IPS-20b (cell line): ENCODE data around the gene CCSER2.
"Not testable (repeated sequence)": the region's sequence is repeated elsewhere in the genome, so short reads cannot be mapped to it uniquely, and the experiment has no call there.

ENCODE experiments used
- H3K27ac ChIP-seq: one replicate; pipeline ENCODE4 v1.5.1; 2013; ENCODE audit warnings: low read length
- H3K27me3 ChIP-seq: 2 replicates; pipeline ENCODE4 v1.6.1; 2013; ENCODE audit warnings: mild to moderate bottlenecking, low read length, inconsistent platforms; ENCODE audit not compliant: insufficient read depth
- H3K36me3 ChIP-seq: 2 replicates; pipeline ENCODE4 v1.6.1; 2013; ENCODE audit warnings: low read depth, mild to moderate bottlenecking, inconsistent platforms, low read length, moderate library complexity; ENCODE audit not compliant: insufficient read depth
- H3K4me1 ChIP-seq: 2 replicates; pipeline ENCODE4 v1.6.1; 2013; ENCODE audit warnings: mild to moderate bottlenecking, control low read depth, inconsistent platforms, low read length, moderate library complexity; ENCODE audit not compliant: insufficient read depth
- H3K4me3 ChIP-seq: 2 replicates; pipeline ENCODE4 v1.5.1; 2013; ENCODE audit warnings: mild to moderate bottlenecking, low read length, inconsistent platforms
- H3K9ac ChIP-seq: 2 replicates; pipeline ENCODE4 v1.6.1; 2013; ENCODE audit warnings: low read depth, mild to moderate bottlenecking, inconsistent platforms, low read length, moderate library complexity
- H3K9me3 ChIP-seq: 2 replicates; pipeline ENCODE4 v1.6.1; 2013; ENCODE audit warnings: mild to moderate bottlenecking, low read depth, low read length, inconsistent platforms; ENCODE audit not compliant: insufficient read depth

Gene CCSER2

DNA sequence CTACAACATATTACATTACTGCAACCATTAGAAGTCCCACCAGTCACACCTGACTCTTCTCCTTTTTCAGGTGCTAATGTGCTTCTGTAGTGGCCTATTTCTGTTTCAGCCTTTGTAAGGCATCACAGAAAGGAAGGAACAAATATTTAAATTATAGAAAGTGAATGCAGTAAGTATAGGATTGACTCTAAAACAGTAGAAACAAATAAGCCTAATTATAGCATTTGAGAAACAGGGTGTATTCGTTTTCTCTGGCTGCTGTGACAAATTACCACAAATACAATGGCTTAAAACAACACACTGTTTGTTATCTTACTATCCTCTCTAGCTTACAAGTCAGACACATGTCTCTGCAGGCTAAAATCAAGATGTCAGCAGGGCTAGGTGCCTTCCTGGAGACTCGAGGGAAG lies 69.4 kb downstream of the CCSER2 start:
- Histone ChIP-seq H3K4me1 (no peaks in the 10 kb centered on the region; the same call in 1 of the 2 replicates), H3K4me3 (no peak overlapping the region), H3K27ac (no peak overlapping the region), H3K27me3 (no peaks in the 10 kb centered on the region), H3K9me3 (peaks cover 5% of the 10 kb centered on the region; the same call in 1 of the 2 replicates), H3K36me3 (no peaks in the 10 kb centered on the region), H3K9ac (no peak overlapping the region)

DNA sequence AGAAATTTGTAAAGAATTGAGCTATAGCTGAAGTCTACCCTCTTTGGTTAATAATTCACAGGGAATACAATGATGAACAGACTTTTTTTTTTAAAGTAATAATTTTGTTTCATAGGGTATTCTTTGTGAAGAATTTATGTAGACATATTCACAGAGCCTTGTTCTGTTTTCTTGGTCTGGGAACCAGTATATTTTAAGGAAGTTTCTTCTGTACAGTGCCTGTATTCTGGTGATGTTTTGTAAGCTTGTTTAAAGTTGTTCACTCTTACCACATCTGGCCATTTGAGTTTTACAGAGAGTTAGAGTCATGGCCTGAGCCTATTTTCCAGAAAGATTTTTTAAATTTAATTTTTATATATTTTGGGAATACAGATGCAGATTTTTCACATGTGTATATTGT lies 70.3 kb downstream of the CCSER2 start:
- H3K9me3 ChIP-seq: peaks cover 5% of the 10 kb centered on the region; the same call in 1 of the 2 replicates
- H3K4me3 ChIP-seq: no peak overlapping the region
- no peaks in the 10 kb centered on the region; the same call in 1 of the 2 replicates for H3K4me1 ChIP-seq
- no peaks in the 10 kb centered on the region for H3K27me3 ChIP-seq
- H3K27ac ChIP-seq: no peak overlapping the region
- H3K36me3 ChIP-seq: no peaks in the 10 kb centered on the region
- no peak overlapping the region for H3K9ac ChIP-seq

DNA sequence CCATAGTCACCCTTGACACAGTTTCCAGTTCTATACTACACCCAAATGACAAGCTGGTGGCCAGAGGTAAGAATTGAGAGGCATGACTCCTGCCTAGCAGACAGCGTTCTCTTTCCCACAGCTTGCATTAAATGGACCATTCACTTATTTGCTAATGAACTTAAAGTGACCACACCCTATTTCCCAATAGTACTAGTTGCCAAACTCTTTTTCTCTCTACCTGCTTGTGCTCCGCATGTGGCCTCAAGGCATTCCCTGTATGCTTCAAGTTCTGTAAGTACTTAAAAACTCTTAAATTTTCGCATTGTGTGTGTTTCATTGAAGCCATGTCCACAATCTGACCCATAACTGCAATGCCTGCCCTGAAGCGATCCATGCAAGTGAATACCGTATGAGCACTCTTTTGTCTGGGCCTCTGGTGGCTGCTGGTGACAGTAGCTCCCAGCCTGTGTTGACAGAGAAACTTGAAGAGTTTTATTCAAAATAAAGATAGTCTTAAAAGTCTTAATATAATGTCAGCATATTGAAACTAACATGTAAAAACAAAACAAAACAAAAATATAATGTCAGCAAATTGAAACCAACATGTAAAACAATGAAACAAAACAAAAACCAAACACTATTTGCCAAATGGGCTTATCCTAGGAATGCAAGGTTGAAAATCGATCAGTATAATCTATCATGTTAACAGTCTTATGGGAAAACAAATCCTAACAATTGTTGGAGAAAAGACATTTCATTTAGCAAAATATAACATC lies 73.6 kb downstream of the CCSER2 start:
- no peaks in the 10 kb centered on the region; the same call in 1 of the 2 replicates for H3K4me1 ChIP-seq
- no peak overlapping the region for H3K27ac ChIP-seq

DNA sequence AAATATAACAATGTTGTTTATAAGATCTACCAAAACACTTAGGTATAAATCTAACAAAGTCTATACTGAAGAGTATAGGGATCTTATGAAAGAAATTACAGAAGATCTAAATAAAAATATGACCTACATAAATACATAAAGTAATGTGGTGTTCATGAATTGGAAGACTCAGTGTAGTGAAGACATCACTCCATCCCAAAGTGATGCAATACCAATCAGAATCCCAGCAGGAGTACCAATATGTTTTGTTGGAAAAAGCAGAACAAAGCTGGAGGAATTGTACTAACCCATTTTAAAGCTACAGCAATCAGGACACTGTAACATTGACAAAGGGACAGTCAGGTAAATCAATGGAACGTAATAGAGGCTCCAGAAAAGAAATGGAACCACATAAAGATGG lies 76.4 kb downstream of the CCSER2 start:
- Histone ChIP-seq H3K36me3 (no peaks in the 10 kb centered on the region), H3K27me3 (no peaks in the 10 kb centered on the region), H3K9ac (no peak overlapping the region), H3K4me3 (no peak overlapping the region), H3K27ac (no peak overlapping the region), H3K9me3 (peaks cover 5% of the 10 kb centered on the region; the same call in 1 of the 2 replicates), H3K4me1 (no peaks in the 10 kb centered on the region; the same call in 1 of the 2 replicates)

More for the DNA sequence above, 73.6 kb downstream of the CCSER2 start:
- H3K4me3 ChIP-seq: no peak overlapping the region
- H3K36me3 ChIP-seq: no peaks in the 10 kb centered on the region
- peaks cover 5% of the 10 kb centered on the region; the same call in 1 of the 2 replicates for H3K9me3 ChIP-seq
- H3K9ac ChIP-seq: no peak overlapping the region
- no peaks in the 10 kb centered on the region for H3K27me3 ChIP-seq

DNA sequence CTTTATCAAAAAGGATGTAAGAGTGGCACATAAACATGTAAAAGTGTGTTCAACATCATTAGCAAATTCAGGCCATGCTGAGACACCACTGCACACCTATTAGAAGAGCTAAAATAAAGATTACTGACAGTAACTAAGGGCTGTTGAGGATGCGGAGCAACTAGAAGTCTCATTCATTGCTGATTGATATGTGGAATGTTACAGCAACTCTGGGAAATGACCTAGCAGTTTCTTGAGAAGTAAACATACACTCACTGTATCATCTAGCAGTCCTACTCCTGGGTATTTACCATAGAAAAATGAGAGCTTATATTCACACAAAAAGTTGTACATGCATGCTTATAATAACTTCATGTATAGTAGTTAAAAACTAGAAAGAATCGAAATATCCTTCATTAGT lies 77.3 kb downstream of the CCSER2 start:
- no peaks in the 10 kb centered on the region; the same call in 1 of the 2 replicates for H3K4me1 ChIP-seq
- no peaks in the 10 kb centered on the region for H3K9me3 ChIP-seq
- H3K9ac ChIP-seq: no peak overlapping the region
- no peak overlapping the region for H3K27ac ChIP-seq
- H3K27me3 ChIP-seq: no peaks in the 10 kb centered on the region
- no peak overlapping the region for H3K4me3 ChIP-seq
- no peaks in the 10 kb centered on the region for H3K36me3 ChIP-seq

DNA sequence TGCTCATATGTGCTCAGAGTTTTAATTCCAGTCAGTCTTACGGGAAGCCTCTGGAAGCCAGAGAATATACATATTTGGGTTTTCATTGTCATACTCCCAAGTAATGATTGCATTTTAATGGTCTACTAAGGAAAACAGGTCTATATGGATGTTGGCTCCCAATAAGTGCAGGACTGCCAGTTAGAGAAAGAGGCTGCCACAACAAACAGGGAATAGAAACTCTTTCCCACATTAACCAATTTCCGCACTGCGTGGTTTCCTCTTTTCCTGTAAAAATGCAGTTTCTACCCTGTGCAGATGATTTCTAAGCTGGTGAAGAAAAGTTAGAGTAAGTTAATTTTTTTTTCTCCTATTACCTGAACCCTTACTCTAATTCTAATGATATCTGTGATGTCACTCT lies 78.2 kb downstream of the CCSER2 start:
- no peaks in the 10 kb centered on the region for H3K27me3 ChIP-seq
- H3K9ac ChIP-seq: no peak overlapping the region
- no peaks in the 10 kb centered on the region; the same call in 1 of the 2 replicates for H3K4me1 ChIP-seq
- no peaks in the 10 kb centered on the region for H3K36me3 ChIP-seq
- H3K27ac ChIP-seq: no peak overlapping the region
- peaks cover under 1% of the 10 kb centered on the region; the same call in 1 of the 2 replicates for H3K9me3 ChIP-seq
- no peak overlapping the region for H3K4me3 ChIP-seq

DNA sequence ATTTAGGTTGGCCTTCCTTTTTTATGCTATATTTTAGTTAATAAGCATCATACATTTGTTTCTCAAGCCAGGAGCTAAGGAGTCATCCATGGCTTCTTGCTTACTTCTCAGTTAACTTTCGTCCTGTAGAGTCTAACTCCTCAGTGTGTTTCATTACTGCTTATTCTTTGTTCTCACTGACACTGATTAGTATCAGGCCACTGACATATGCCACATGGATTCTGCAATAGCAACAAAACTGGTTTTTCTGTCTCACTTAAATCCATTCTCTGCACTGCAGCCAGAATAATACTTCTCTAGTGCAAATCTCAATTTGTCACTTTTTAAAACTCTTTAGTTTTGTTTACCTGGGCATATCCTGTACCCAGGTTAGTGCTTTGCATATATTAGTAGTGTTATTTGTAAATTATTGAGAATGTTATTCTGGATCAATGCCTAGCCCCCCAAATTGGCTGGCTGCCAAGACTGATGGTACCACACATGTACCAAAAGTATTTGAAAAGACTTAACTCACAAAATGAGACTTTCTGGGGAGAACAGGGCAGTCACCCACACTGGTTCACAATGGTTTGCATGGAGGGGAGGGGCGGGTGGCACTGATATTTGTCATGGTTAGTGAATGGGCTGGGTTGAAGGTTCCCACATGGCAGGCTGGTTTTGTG lies 79.1 kb downstream of the CCSER2 start:
- Histone ChIP-seq H3K27ac (no peak overlapping the region), H3K36me3 (no peaks in the 10 kb centered on the region; the same call in 1 of the 2 replicates), H3K9me3 (peaks cover 10% of the 10 kb centered on the region; the same call in 1 of the 2 replicates), H3K4me1 (no peaks in the 10 kb centered on the region), H3K9ac (no peak overlapping the region), H3K27me3 (no peaks in the 10 kb centered on the region), H3K4me3 (no peak overlapping the region)

GRCh38 chr10:84412482-84412881 lies 84.1 kb downstream of the CCSER2 start:
- H3K9me3 ChIP-seq: peaks cover 31% of the 10 kb centered on the region
- no peaks in the 10 kb centered on the region; the same call in 1 of the 2 replicates for H3K36me3 ChIP-seq
- H3K27ac ChIP-seq: no peak overlapping the region
- no peaks in the 10 kb centered on the region for H3K4me1 ChIP-seq
- H3K9ac ChIP-seq: no peak overlapping the region
- H3K27me3 ChIP-seq: no peaks in the 10 kb centered on the region
- H3K4me3 ChIP-seq: no peak overlapping the region

DNA sequence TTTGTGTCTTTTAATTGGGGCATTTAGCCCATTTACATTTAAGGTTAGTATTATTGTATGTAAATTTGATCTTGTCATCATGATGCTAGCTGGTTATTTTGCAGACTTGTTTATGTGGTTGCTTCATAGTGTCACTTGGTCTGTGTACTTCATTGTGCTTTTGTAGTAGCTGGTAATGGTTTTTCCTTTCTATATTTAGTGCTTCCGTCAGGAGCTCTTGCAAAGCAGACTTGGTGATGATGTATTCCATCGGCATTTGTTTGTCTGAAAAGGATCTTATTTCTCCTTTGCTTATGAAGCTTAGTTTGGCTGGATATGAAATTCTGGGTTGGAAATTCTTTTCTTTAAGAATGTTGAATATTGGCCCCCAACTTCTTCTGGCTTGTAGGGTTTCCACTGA lies 85.7 kb downstream of the CCSER2 start:
- peaks cover 31% of the 10 kb centered on the region for H3K9me3 ChIP-seq
- H3K4me1 ChIP-seq, H3K27me3 ChIP-seq, H3K9ac ChIP-seq, H3K36me3 ChIP-seq, H3K4me3 ChIP-seq, H3K27ac ChIP-seq: not testable (repeated sequence)

- Histone ChIP-seq H3K9ac (no peak overlapping the region), H3K4me1 (no peaks in the 10 kb centered on the region), H3K4me3 (no peak overlapping the region), H3K9me3 (peaks cover 31% of the 10 kb centered on the region), H3K27ac (no peak overlapping the region), H3K36me3 (no peaks in the 10 kb centered on the region; the same call in 1 of the 2 replicates), H3K27me3 (no peaks in the 10 kb centered on the region)
Observed at GRCh38 chr10:84415539-84416244, 87.3 kb downstream of the CCSER2 start.

DNA sequence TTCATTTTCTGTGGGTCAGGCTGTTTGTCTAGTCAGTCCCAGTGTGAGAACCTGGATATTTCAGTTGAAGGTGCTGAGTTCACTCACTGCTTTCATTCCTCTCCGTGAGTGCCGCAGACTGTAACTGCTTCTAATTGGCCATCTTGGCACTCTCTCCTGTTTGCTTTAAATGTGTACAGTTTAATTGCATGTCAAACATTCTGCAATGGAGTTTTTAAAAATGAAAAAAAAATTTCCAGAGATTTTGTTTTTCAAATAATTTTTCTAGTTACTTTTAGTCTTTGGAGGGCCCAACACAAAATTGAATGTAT lies 87.8 kb downstream of the CCSER2 start:
- Histone ChIP-seq H3K27ac (no peak overlapping the region), H3K4me3 (no peak overlapping the region), H3K9me3 (peaks cover 31% of the 10 kb centered on the region), H3K27me3 (no peaks in the 10 kb centered on the region), H3K9ac (no peak overlapping the region), H3K4me1 (no peaks in the 10 kb centered on the region), H3K36me3 (no peaks in the 10 kb centered on the region; the same call in 1 of the 2 replicates)
